Neural cell (in vitro differentiated cells): ENCODE results near the gene HNRNPA2B1. TPM values are rescaled to one million over a fixed set of nuclear protein-coding genes. Genes with fewer than 3 reads are reported as not detected.

Experiments
- H2AFZ ChIP-seq: fragments of 200-600, 300-800 bp; sonication (generic), shearing (Covaris generic); 2 replicates; pipeline ENCODE4 v1.6.0; 2014; ENCODE audit warnings: low read depth, mild to moderate bottlenecking, antibody characterized with exemption, low read length, moderate library complexity
- H3F3A ChIP-seq: fragments of 200-600 bp; shearing (Covaris generic); 2 replicates; pipeline ENCODE4 v1.6.1; 2016; ENCODE audit warnings: mild to moderate bottlenecking, moderate library complexity, mixed read lengths, antibody characterized with exemption, low read length; ENCODE audit not compliant: insufficient read depth, poor library complexity, severe bottlenecking
- H3K27ac ChIP-seq: fragments of 200-600, 300-800 bp; sonication (generic), shearing (Covaris generic); 2 replicates; pipeline ENCODE4 v1.5.1; 2014; ENCODE audit warnings: mild to moderate bottlenecking, low read length, moderate library complexity
- H3K27me3 ChIP-seq: fragments of 300-800, 200-600 bp; sonication (generic), shearing (Covaris generic); 2 replicates; pipeline ENCODE4 v1.6.0; 2014; ENCODE audit warnings: mild to moderate bottlenecking, low read depth, low read length, moderate library complexity; ENCODE audit not compliant: insufficient read depth
- H3K36me3 ChIP-seq: fragments of 300-800, 200-600 bp; sonication (generic), shearing (Covaris generic); 2 replicates; pipeline ENCODE4 v1.5.1; 2014; ENCODE audit warnings: mild to moderate bottlenecking, antibody characterized with exemption, low read length, moderate library complexity; ENCODE audit not compliant: insufficient read depth
- H3K4me2 ChIP-seq: fragments of 300-800, 200-600 bp; sonication (generic), shearing (Covaris generic); 2 replicates; pipeline ENCODE4 v1.6.0; 2014; ENCODE audit warnings: mild to moderate bottlenecking, low read length
- H3K4me3 ChIP-seq: fragments of 300-800, 200-600 bp; sonication (generic), shearing (Covaris generic); 2 replicates; pipeline ENCODE4 v1.5.1; 2014; ENCODE audit warnings: mild to moderate bottlenecking, low read length, moderate library complexity
- H3K79me2 ChIP-seq: fragments of 200-600 bp; shearing (Covaris generic); replicated peaks from 2 replicates; pipeline ENCODE4 v1.6.0; 2014; ENCODE audit warnings: mild to moderate bottlenecking, low read length, moderate library complexity; ENCODE audit not compliant: insufficient read depth
- H3K9ac ChIP-seq: fragments of 300-800, 200-600 bp; sonication (generic), shearing (Covaris generic); 2 replicates; pipeline ENCODE4 v1.6.1; 2016; ENCODE audit warnings: mild to moderate bottlenecking, low read length, mixed read lengths
- H3K9me2 ChIP-seq: fragments of 200-600 bp; shearing (Covaris generic); 2 replicates; pipeline ENCODE4 v1.6.1; 2016; ENCODE audit warnings: mild to moderate bottlenecking, low read length, mixed read lengths; ENCODE audit not compliant: insufficient read depth
- H3K9me3 ChIP-seq: fragments of 200-600, 300-800 bp; sonication (generic), shearing (Covaris generic); 2 replicates; pipeline ENCODE4 v1.6.1; 2016; ENCODE audit warnings: mild to moderate bottlenecking, mixed run types, low read length, moderate library complexity, mixed read lengths
- H4K20me1 ChIP-seq: fragments of 200-600 bp; shearing (Covaris generic); 2 replicates; pipeline ENCODE4 v1.6.1; 2016; ENCODE audit warnings: mild to moderate bottlenecking, mixed run types; ENCODE audit not compliant: insufficient read depth
- EZH2 ChIP-seq: fragments of 200-600, 300-800 bp; shearing (Covaris generic), sonication (generic); IDR thresholded peaks from 2 replicates; pipeline ENCODE4 v1.6.1; 2014; ENCODE audit warnings: antibody characterized with exemption, low read length, borderline replicate concordance, mild to moderate bottlenecking; ENCODE audit not compliant: insufficient read depth, poor library complexity, severe bottlenecking
- MXI1 ChIP-seq: fragments of 450-650 bp; conservative IDR thresholded peaks from 2 replicates; pipeline ENCODE4 v1.6.1; 2014; ENCODE audit warnings: antibody characterized with exemption, mild to moderate bottlenecking; ENCODE audit not compliant: poor library complexity, severe bottlenecking
- POLR2AphosphoS5 ChIP-seq: IDR thresholded peaks from 2 replicates; pipeline ENCODE4 v1.6.1; 2012
- RAD21 ChIP-seq: fragments of 450-650 bp; conservative IDR thresholded peaks from 2 replicates; pipeline ENCODE4 v1.6.1; 2014; ENCODE audit warnings: antibody characterized with exemption, mild to moderate bottlenecking, moderate library complexity
- SMC3 ChIP-seq: fragments of 450-650 bp; conservative IDR thresholded peaks from 2 replicates; pipeline ENCODE4 v1.6.1; 2014; ENCODE audit warnings: antibody characterized with exemption, mild to moderate bottlenecking, moderate library complexity; ENCODE audit not compliant: poor library complexity
- polyA plus RNA-seq: library from polyadenylated mRNA; depleted of rRNA; stranded (reverse); fragments of >200 nt; gene quantifications from 2 replicates; pipeline ENCODE4 v1.2.3, GENCODE V29; 2014
- TF ChIP-seq, protein P1 (sequence below): fragments of 450-650 bp; IDR thresholded peaks from 2 replicates; pipeline ENCODE4 v1.5.1; 2014; ENCODE audit warnings: antibody characterized with exemption, mild to moderate bottlenecking, moderate library complexity; ENCODE audit not compliant: poor library complexity, severe bottlenecking

The HNRNPA2B1 gene
- polyA plus RNA-seq, 1 donor from 2014 or later: 419 TPM

DNA sequence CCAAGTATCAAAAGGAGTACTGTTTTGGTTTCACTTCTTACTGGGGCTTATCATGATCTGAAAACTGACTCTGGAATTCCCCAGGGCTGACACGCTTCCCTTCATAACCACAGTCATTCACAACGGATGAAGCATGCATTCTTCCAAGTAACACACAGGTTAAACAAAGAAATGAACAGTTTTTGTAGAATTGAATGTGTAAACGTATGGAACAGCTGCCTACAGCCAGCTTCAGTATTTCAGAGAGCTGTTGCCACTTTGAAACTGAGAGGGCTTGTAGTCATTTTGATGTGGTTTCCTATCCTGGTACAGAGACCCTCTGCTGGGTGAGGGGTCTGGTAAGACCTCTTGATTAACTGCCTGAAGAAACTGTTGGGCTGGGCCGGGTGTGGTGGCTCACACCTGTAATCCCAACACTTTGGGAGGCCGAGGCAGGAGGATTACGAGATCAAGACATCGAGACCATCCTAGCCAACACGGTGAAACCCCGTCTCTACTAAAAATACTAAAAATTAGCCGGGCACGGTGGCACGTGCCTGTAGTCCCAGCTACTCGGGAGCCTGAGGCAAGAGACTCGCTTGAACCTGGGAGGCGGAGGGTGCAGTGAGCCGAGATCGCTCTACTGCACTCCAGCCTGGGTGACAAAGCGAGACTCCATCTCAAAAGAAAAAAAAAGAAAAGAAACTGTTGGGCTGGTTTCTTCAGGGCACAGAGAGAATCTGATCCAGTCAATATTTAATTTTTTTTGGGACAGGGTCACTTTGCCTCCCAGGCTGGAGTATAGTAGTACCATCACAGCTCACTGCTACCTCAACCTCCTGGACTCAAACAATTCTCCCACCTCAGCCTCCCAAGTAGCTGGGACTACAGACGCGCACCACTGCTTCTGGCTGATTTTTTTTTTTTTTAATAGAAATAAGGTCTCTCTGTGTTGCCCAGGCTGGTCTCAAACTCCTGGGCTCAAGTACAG, 43.8 kb downstream of the HNRNPA2B1 start:
- H4K20me1 ChIP-seq: no peaks in the 10 kb centered on the region
- no peak overlapping the region for H3K9ac ChIP-seq
- no peak overlapping the region for H2AFZ ChIP-seq
- H3K9me3 ChIP-seq: no peaks in the 10 kb centered on the region
- TF ChIP-seq, protein P1, sequence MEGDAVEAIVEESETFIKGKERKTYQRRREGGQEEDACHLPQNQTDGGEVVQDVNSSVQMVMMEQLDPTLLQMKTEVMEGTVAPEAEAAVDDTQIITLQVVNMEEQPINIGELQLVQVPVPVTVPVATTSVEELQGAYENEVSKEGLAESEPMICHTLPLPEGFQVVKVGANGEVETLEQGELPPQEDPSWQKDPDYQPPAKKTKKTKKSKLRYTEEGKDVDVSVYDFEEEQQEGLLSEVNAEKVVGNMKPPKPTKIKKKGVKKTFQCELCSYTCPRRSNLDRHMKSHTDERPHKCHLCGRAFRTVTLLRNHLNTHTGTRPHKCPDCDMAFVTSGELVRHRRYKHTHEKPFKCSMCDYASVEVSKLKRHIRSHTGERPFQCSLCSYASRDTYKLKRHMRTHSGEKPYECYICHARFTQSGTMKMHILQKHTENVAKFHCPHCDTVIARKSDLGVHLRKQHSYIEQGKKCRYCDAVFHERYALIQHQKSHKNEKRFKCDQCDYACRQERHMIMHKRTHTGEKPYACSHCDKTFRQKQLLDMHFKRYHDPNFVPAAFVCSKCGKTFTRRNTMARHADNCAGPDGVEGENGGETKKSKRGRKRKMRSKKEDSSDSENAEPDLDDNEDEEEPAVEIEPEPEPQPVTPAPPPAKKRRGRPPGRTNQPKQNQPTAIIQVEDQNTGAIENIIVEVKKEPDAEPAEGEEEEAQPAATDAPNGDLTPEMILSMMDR: no peak
- TF ChIP-seq POLR2AphosphoS5 (no peak), SMC3 (no peak), RAD21 (no peak), MXI1 (no peak)
- no peak overlapping the region for H3K4me3 ChIP-seq
- H3K27me3 ChIP-seq: peaks cover 28% of the 10 kb centered on the region
- no peaks in the 10 kb centered on the region for H3K79me2 ChIP-seq
- no peak overlapping the region for H3K27ac ChIP-seq
- H3K4me2 ChIP-seq: no peak overlapping the region
- no peaks in the 10 kb centered on the region for H3K9me2 ChIP-seq
- no peaks in the 10 kb centered on the region for H3F3A ChIP-seq
- H3K36me3 ChIP-seq: no peaks in the 10 kb centered on the region

DNA sequence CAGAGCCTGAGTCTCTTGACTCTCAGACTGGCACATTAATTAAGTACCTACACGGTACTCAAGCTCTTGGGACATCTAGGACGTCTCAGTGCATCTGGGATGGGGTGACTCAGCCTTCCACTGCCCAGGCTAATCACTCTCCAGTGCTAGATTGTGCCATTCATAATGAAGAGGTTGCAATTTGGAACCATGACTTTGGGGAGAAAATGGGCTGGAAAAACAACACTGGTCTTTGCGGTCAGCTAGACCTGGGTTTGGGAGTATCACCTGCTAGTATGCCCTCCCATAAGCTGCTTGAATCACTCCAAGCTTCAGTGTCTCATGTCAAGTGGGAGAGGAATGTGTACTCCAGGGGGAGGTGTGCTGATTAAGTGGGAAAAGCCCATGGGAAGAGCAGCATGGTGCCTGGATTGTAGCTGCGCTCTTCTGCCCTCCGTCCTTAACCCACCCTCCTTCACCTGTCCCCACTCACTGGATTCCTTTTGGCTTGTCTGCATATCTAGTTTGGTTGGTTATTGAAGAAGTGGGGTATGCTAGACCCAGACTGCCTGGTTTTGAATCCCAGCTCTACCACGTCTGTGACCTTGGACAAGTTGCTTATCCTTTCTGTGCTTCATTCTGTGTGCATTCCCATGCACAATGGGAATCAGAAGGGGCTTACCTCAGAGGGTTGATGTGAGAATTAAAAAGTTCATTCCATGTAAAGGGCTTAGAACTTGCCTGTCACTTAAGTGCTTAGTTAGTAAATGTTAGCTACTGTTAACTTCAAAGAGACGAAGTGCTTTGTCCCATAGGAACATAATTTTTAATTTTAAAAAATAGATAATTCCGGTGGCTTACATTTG, 44.8 kb downstream of the HNRNPA2B1 start:
- Histone ChIP-seq H3K9me2 (no peaks in the 10 kb centered on the region), H3K9me3 (no peaks in the 10 kb centered on the region), H3K27ac (no peak overlapping the region), H3K4me3 (no peak overlapping the region), H3K9ac (no peak overlapping the region), H3F3A (no peaks in the 10 kb centered on the region), H3K79me2 (no peaks in the 10 kb centered on the region), H3K36me3 (no peaks in the 10 kb centered on the region), H3K27me3 (peaks cover 35% of the 10 kb centered on the region), H2AFZ (no peak overlapping the region), H3K4me2 (no peak overlapping the region), H4K20me1 (no peaks in the 10 kb centered on the region)
- TF ChIP-seq MXI1 (no peak), SMC3 (no peak), EZH2 (no peak)
- TF ChIP-seq, protein P1: no peak
